ENCODE data around the gene LAD1. TPM values are rescaled to one million over a fixed set of nuclear protein-coding genes. Genes with fewer than 3 reads are reported as not detected.

The LAD1 gene
- total RNA-seq, 1 donor from 2014 or later = 27.8 TPM

Other genes starting within 250 kb of the LAD1 start
- 41.2 TPM for gene TMEM9, start 244.8 kb downstream of the LAD1 start, total RNA-seq
- gene IGFN1, start 208.5 kb downstream of the LAD1 start, total RNA-seq = not detected
- 0.03 TPM for gene PKP1, start 115.8 kb downstream of the LAD1 start, total RNA-seq
- gene TNNT2, start 21.6 kb downstream of the LAD1 start, total RNA-seq = 0.33 TPM
- gene TNNI1, start 22.4 kb upstream of the LAD1 start, total RNA-seq = not detected
- gene PHLDA3, start 69.9 kb upstream of the LAD1 start, total RNA-seq = 1.8 TPM
- gene CSRP1, start 107.8 kb upstream of the LAD1 start, total RNA-seq = 67.7 TPM
- 4.6 TPM for gene NAV1, start 139.8 kb upstream of the LAD1 start, total RNA-seq

All from left lobe of liver (tissue), 1 donor.